A549 (cell line): Measurements from ENCODE around the gene ZNF213. TPM values are rescaled to one million over a fixed set of nuclear protein-coding genes. Genes with fewer than 3 reads are reported as not detected.

ENCODE experiments used
- ATAC-seq, 2 experiments: fragments of 200-7000 bp in 1 of 2; fragments of >200 bp in 1 of 2; cut with Nextera tagmentation in 1 of 2; cut with Tn5 transposase in 1 of 2; 3 replicates each; pipeline versions ENCODE4 v1.8.0 to v1.9.1; 2018 to 2020; ENCODE audit warnings: mild to moderate bottlenecking in 1 of 2, moderate library complexity in 1 of 2
- CTCF ChIA-PET: fragments of 300-600 bp; sonication (Branson Sonifier 250); formaldehyde crosslinking; extraction: SDS; loops from one replicate; lab custom pipeline; 2021; ENCODE audit warnings: antibody characterized with exemption, inconsistent platforms; lab: Yijun Ruan, JAX
- POLR2A ChIA-PET: fragments of 350-600 bp; formaldehyde crosslinking; extraction: SDS; loops from one replicate; lab custom pipeline; 2021; ENCODE audit warnings: antibody characterized with exemption, inconsistent platforms; lab: Yijun Ruan, JAX
- DNase-seq, 2 experiments: peaks; one replicate each; pipeline versions ENCODE4 v3.0.0 to v3.0.0-alpha.2; 2011 to 2016; ENCODE audit warnings: low read depth in 1 of 2, low spot score in 1 of 2
- FAIRE-seq: peaks from 2 replicates; lab custom pipeline; 2011; peaks lifted over from hg19 to GRCh38; lab: Jason Lieb, UNC
- H3K27ac ChIP-seq, 2 experiments: fragments of >200 bp; sonication (Bioruptor Twin); formaldehyde crosslinking; 3 replicates each; pipeline ENCODE4 v1.5.1; 2016 to 2017
- H3K4me1 ChIP-seq: fragments of >200 bp; sonication (Bioruptor Twin); formaldehyde crosslinking; 3 replicates; pipeline ENCODE4 v1.6.1; 2016
- H3K4me2 ChIP-seq: fragments of >200 bp; sonication (Bioruptor Twin); formaldehyde crosslinking; 3 replicates; pipeline ENCODE4 v1.6.1; 2016
- H3K4me3 ChIP-seq: fragments of >200 bp; sonication (Bioruptor Twin); formaldehyde crosslinking; 3 replicates; pipeline ENCODE4 v1.5.1; 2016
- H3K9me3 ChIP-seq: fragments of >200 bp; sonication (Bioruptor Twin); formaldehyde crosslinking; 3 replicates; pipeline ENCODE4 v1.6.1; 2016
- BHLHE40 ChIP-seq: IDR thresholded peaks from 2 replicates; pipeline ENCODE4 v1.6.1; 2012; ENCODE audit warnings: low read depth, low read length, inconsistent platforms
- CEBPB ChIP-seq, 2 experiments: fragments of >200 bp in 1 of 2; sonication (Bioruptor Twin) in 1 of 2; formaldehyde crosslinking in 1 of 2; IDR thresholded peaks; 2 replicates each; pipeline ENCODE4 v1.6.1; 2012 to 2016
- CHD2 ChIP-seq: fragments of 150-350 bp; IDR thresholded peaks from 2 replicates; pipeline ENCODE4 v1.6.1; 2014; ENCODE audit warnings: low read length; ENCODE audit not compliant: partially characterized antibody
- FOXS1 ChIP-seq: fragments of 250-450 bp; sonication (Bioruptor Pico); IDR thresholded peaks from 2 replicates; pipeline ENCODE4 v1.5.0; 2020; ENCODE audit warnings: mild to moderate bottlenecking, moderate library complexity
- GATA3 ChIP-seq: IDR thresholded peaks from 2 replicates; pipeline ENCODE4 v1.6.1; 2012; ENCODE audit warnings: borderline replicate concordance
- HOXB13 ChIP-seq: fragments of 250-450 bp; sonication (Bioruptor Pico); IDR thresholded peaks from 2 replicates; pipeline ENCODE4 v1.5.0; 2020; ENCODE audit warnings: low read depth, mild to moderate bottlenecking, moderate library complexity
- JUNB ChIP-seq: fragments of >200 bp; sonication (Bioruptor Twin); formaldehyde crosslinking; IDR thresholded peaks from 2 replicates; pipeline ENCODE4 v1.6.1; 2016
- KDM5A ChIP-seq: fragments of 200-600 bp; sonication (generic); IDR thresholded peaks from 2 replicates; pipeline ENCODE4 v1.6.1; 2016; ENCODE audit warnings: antibody characterized with exemption, mild to moderate bottlenecking
- MAZ ChIP-seq: fragments of 150-350 bp; IDR thresholded peaks from 2 replicates; pipeline ENCODE4 v1.6.1; 2014; ENCODE audit warnings: antibody characterized with exemption, low read depth, low read length, borderline replicate concordance
- MYC ChIP-seq: IDR thresholded peaks from 2 replicates; pipeline ENCODE4 v1.6.1; 2012; ENCODE audit warnings: mild to moderate bottlenecking, inconsistent platforms, low read length, improper control_type of control experiment, borderline replicate concordance
- NFE2L2 ChIP-seq: fragments of 150-350 bp; conservative IDR thresholded peaks from 2 replicates; pipeline ENCODE4 v1.6.1; 2014; ENCODE audit warnings: low read length
- NR3C1 ChIP-seq: fragments of >200 bp; sonication (Bioruptor Twin); formaldehyde crosslinking; IDR thresholded peaks from 3 replicates; pipeline ENCODE4 v1.6.1; 2017
- RARB ChIP-seq: fragments of 250-450 bp; sonication (Bioruptor Pico); IDR thresholded peaks from 2 replicates; pipeline ENCODE4 v1.8.0; 2021; ENCODE audit warnings: mild to moderate bottlenecking, moderate library complexity
- RFX5 ChIP-seq: fragments of 450-650 bp; IDR thresholded peaks from 2 replicates; pipeline ENCODE4 v1.7.1; 2014; ENCODE audit warnings: antibody characterized with exemption, mild to moderate bottlenecking, moderate library complexity
- RNF2 ChIP-seq: fragments of 200-600 bp; sonication (generic); IDR thresholded peaks from 2 replicates; pipeline ENCODE4 v1.6.1; 2016; ENCODE audit warnings: low read depth, mild to moderate bottlenecking, antibody characterized with exemption, moderate library complexity, borderline replicate concordance
- WGBS: methylation state at CpG from one replicate; pipeline ENCODE4 v1.1.6; 2017; ENCODE audit errors: missing lambda C conversion rate; 5-methylcytosine and 5-hydroxymethylcytosine counted together
- polyA plus RNA-seq, 4 experiments: library from polyadenylated mRNA; depleted of rRNA in 3 of 4; stranded (reverse); fragments of >200 nt; fragmentation: RNase III in 1 of 4; extraction: RNeasy Plus Mini Kit Qiagen cat#74134 plus additional on column Dnase treatment in 1 of 4; gene quantifications; 2 replicates in 3 of 4; 3 replicates in 1 of 4; pipeline ENCODE4 v1.2.3, GENCODE V29; 2011 to 2017
- TF ChIP-seq, protein P1 (sequence below): fragments of 150-350 bp; IDR thresholded peaks from 2 replicates; pipeline ENCODE4 v1.6.1; 2014; ENCODE audit warnings: low read depth, mild to moderate bottlenecking, low read length
- TF ChIP-seq, protein P2 (sequence below): fragments of >200 bp; sonication (Bioruptor Twin); formaldehyde crosslinking; IDR thresholded peaks from 2 replicates; pipeline ENCODE4 v1.6.1; 2016
- TF ChIP-seq, protein P3 (sequence below): fragments of 250-450 bp; sonication (Bioruptor Pico); IDR thresholded peaks from 2 replicates; pipeline ENCODE4 v1.5.0; 2021; ENCODE audit warnings: mild to moderate bottlenecking, moderate library complexity, borderline replicate concordance
- TF ChIP-seq, protein P4 (sequence below): fragments of >200 bp; sonication (Bioruptor Twin); formaldehyde crosslinking; IDR thresholded peaks from 3 replicates; pipeline ENCODE4 v1.5.1; 2016

The ZNF213 gene
- polyA plus RNA-seq, 2 of the 4 experiments (the other 2 are of a cell fraction) = 0.72 to 6.1 TPM

DNA sequence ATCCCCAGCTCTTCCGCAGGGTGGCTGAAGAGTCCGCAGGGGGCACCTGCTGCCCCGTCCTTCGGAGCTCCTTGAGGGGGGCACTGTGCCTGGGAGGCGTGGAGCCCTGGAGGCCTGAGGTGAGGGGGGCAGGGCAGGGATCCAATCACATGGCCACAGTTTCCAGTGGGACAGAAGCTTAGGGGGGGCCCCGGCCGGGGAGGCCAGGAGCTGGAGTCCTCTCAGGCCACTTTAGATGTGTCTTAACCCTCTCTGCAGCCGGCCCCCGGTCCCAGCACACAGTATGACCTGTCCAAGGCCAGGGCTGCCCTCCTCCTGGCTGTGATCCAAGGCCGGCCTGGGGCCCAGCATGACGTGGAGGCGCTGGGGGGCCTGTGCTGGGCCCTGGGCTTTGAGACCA is 10.8 kb downstream of the ZNF213 start:
- CTCF ChIA-PET = interaction anchor here (1.2 to 11.2 kb wide), 3 partner anchors 11 to 87 kb away, joined by 3 to 158 read pairs (median 3); partner anchors contain the start of gene ZNF213
- Histone ChIP-seq H3K4me3 (no peak overlapping the region), H3K4me2 (no peak overlapping the region), H3K27ac (no peak overlapping the region), H3K4me1 (peaks cover 7% of the 10 kb centered on the region), H3K9me3 (no peaks in the 10 kb centered on the region)
- POLR2A ChIA-PET = interaction anchor here (2.8 kb wide), 1 partner anchor 11 kb away, joined by 13 read pairs; the partner anchor contains the start of gene ZNF213
- no peak for FAIRE-seq
- no peak for DNase-seq
- 89% methylated on average over 12 of the region's 12 CpGs for WGBS
- no peak for ATAC-seq
- TF ChIP-seq GATA3 = no peak
- TF ChIP-seq FOXS1 (CRISPR knock-in tag) = no peak
- TF ChIP-seq BHLHE40 = no peak
- TF ChIP-seq KDM5A = no peak
- TF ChIP-seq, protein P1, sequence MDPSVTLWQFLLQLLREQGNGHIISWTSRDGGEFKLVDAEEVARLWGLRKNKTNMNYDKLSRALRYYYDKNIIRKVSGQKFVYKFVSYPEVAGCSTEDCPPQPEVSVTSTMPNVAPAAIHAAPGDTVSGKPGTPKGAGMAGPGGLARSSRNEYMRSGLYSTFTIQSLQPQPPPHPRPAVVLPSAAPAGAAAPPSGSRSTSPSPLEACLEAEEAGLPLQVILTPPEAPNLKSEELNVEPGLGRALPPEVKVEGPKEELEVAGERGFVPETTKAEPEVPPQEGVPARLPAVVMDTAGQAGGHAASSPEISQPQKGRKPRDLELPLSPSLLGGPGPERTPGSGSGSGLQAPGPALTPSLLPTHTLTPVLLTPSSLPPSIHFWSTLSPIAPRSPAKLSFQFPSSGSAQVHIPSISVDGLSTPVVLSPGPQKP = no peak
- TF ChIP-seq RFX5 = no peak
- TF ChIP-seq JUNB = no peak
- no peak for TF ChIP-seq NR3C1
- no peak for TF ChIP-seq CEBPB (IDR thresholded peaks at IDR 0.05)
- TF ChIP-seq HOXB13 = no peak
- no peak for TF ChIP-seq MYC
- TF ChIP-seq, protein P2, sequence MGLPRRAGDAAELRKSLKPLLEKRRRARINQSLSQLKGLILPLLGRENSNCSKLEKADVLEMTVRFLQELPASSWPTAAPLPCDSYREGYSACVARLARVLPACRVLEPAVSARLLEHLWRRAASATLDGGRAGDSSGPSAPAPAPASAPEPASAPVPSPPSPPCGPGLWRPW = no peak
- no peak for TF ChIP-seq NFE2L2
- no peak for TF ChIP-seq RNF2
- TF ChIP-seq, protein P3, sequence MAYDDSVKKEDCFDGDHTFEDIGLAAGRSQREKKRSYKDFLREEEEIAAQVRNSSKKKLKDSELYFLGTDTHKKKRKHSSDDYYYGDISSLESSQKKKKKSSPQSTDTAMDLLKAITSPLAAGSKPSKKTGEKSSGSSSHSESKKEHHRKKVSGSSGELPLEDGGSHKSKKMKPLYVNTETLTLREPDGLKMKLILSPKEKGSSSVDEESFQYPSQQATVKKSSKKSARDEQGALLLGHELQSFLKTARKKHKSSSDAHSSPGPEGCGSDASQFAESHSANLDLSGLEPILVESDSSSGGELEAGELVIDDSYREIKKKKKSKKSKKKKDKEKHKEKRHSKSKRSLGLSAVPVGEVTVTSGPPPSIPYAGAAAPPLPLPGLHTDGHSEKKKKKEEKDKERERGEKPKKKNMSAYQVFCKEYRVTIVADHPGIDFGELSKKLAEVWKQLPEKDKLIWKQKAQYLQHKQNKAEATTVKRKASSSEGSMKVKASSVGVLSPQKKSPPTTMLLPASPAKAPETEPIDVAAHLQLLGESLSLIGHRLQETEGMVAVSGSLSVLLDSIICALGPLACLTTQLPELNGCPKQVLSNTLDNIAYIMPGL (CRISPR knock-in tag) = no peak
- TF ChIP-seq RARB = no peak
- no peak for TF ChIP-seq MAZ
- TF ChIP-seq CHD2 = no peak

DNA sequence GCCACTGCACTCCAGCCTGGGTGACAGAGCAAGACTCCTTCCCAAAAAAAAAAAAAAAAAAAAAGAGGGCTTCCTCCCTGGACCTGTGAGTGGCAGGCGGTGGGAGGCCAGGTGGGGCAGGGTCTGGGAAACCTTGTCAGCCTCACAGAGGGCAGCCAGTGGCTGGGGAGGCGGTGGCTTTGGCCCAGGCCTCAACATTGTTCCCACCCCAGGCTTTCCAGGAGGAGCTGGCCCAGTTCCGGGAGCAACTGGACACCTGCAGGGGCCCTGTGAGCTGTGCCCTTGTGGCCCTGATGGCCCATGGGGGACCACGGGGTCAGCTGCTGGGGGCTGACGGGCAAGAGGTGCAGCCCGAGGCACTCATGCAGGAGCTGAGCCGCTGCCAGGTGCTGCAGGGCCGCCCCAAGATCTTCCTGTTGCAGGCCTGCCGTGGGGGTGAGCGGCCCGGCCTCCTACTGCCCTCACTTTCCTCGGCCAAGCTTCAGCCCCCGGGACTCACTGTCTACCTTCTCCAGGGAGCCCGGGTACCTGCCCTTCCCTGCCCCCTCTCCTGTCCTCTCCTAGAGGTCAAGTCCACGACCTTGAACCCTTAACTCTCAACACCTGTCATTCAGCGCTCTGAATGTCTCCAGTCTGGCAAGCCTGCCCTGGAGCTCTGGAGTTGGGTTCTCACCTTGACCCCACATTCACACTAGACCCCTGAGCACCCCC is 12.4 kb downstream of the ZNF213 start:
- Histone ChIP-seq H3K27ac (no peak overlapping the region), H3K4me2 (no peak overlapping the region), H3K9me3 (no peaks in the 10 kb centered on the region), H3K4me1 (peaks cover 7% of the 10 kb centered on the region), H3K4me3 (no peak overlapping the region)
- ATAC-seq (no peak), DNase-seq (no peak), FAIRE-seq (no peak)
- ChIA-PET CTCF (interaction anchor here (0.9 to 11.2 kb wide), 3 partner anchors 10 to 21 kb away, joined by 3 to 158 read pairs (median 94); partner anchors contain the start of gene ZNF213), POLR2A (interaction anchor here (2.8 to 4.1 kb wide), 2 partner anchors 13 kb away, joined by 13 to 43 read pairs; partner anchors contain the start of gene ZNF213)
- TF ChIP-seq, protein P4, sequence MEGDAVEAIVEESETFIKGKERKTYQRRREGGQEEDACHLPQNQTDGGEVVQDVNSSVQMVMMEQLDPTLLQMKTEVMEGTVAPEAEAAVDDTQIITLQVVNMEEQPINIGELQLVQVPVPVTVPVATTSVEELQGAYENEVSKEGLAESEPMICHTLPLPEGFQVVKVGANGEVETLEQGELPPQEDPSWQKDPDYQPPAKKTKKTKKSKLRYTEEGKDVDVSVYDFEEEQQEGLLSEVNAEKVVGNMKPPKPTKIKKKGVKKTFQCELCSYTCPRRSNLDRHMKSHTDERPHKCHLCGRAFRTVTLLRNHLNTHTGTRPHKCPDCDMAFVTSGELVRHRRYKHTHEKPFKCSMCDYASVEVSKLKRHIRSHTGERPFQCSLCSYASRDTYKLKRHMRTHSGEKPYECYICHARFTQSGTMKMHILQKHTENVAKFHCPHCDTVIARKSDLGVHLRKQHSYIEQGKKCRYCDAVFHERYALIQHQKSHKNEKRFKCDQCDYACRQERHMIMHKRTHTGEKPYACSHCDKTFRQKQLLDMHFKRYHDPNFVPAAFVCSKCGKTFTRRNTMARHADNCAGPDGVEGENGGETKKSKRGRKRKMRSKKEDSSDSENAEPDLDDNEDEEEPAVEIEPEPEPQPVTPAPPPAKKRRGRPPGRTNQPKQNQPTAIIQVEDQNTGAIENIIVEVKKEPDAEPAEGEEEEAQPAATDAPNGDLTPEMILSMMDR = no peak
- WGBS = 77% methylated on average over 16 of the region's 16 CpGs
